ENCODE data around the gene CD7.
A peak's percentile ranks its signal among the peaks of the same experiment; 100 is the strongest.

CD7 gene

GRCh38 chr17:82278786-82279391 is 38.5 kb downstream of the CD7 start:
- DNase-seq (ENCODE audit: low read depth) = no peak

- DNase-seq (ENCODE audit: low read depth) = no peak
Observed at GRCh38 chr17:82278308-82278707, 39.1 kb downstream of the CD7 start.

GRCh38 chr17:82277851-82278250 is 39.6 kb downstream of the CD7 start:
- no peak for DNase-seq (ENCODE audit: low read depth)

GRCh38 chr17:82276938-82277337 is 40.5 kb downstream of the CD7 start:
- DNase-seq (ENCODE audit: low read depth) = no peak

GRCh38 chr17:82275326-82275725 is 42.1 kb downstream of the CD7 start:
- no peak for DNase-seq (ENCODE audit: low read depth)

GRCh38 chr17:82274134-82275020 is 43.0 kb downstream of the CD7 start:
- no peak for DNase-seq (ENCODE audit: low read depth)

- DNase-seq (ENCODE audit: low read depth) = no peak
Observed at GRCh38 chr17:82273327-82274133, 43.9 kb downstream of the CD7 start, which contains the start of gene CSNK1D. TSS of gene CSNK1D (minus strand) at chr17:82273700. CDS start at chr17:82273381, 319 bp downstream.

GRCh38 chr17:82272495-82273326 is 44.7 kb downstream of the CD7 start:
- no peak for DNase-seq (ENCODE audit: low read depth)

GRCh38 chr17:82271401-82271800 is 46.0 kb downstream of the CD7 start:
- DNase-seq (ENCODE audit: low read depth) = no peak

- DNase-seq (ENCODE audit: low read depth) = no peak
Observed at GRCh38 chr17:82270651-82271050, 46.8 kb downstream of the CD7 start.

- DNase-seq (ENCODE audit: low read depth) = no peak
Observed at GRCh38 chr17:82269882-82270500, 47.4 kb downstream of the CD7 start.

- no peak for DNase-seq (ENCODE audit: low read depth)
Observed at GRCh38 chr17:82269138-82269881, 48.1 kb downstream of the CD7 start.

GRCh38 chr17:82267575-82268379 is 49.6 kb downstream of the CD7 start:
- DNase-seq (ENCODE audit: low read depth) = peak; percentile 58

GRCh38 chr17:82266142-82266541 is 51.3 kb downstream of the CD7 start:
- no peak for DNase-seq (ENCODE audit: low read depth)
